HepG2 (cell line): ENCODE measurements around the gene TMEM134. TPM values are rescaled to one million over a fixed set of nuclear protein-coding genes. Genes with fewer than 3 reads are reported as not detected.
A peak's percentile ranks its signal among the peaks of the same experiment; 100 is the strongest.

Experiments used
- AHR ChIP-seq: IDR thresholded peaks from 2 replicates; pipeline ENCODE4 v1.6.1; 2018; ENCODE audit warnings: missing genetic modification reagents, missing compliant biosample characterization
- CBX5 ChIP-seq: sonication (generic); formaldehyde crosslinking; IDR thresholded peaks from 2 replicates; pipeline ENCODE4 v1.4.0; 2020; ENCODE audit warnings: missing genetic modification reagents, borderline replicate concordance
- CSRNP1 ChIP-seq: sonication (generic); formaldehyde crosslinking; IDR thresholded peaks from 2 replicates; pipeline ENCODE4 v1.8.1; 2023; ENCODE audit warnings: mild to moderate bottlenecking, missing genetic modification reagents
- DNMT1 ChIP-seq: sonication (generic); formaldehyde crosslinking; IDR thresholded peaks from 2 replicates; pipeline ENCODE4 v1.5.1; 2020; ENCODE audit warnings: mild to moderate bottlenecking, missing genetic modification reagents
- ELK4 ChIP-seq: sonication (generic); formaldehyde crosslinking; IDR thresholded peaks from 2 replicates; pipeline ENCODE4 v1.9.0; 2021; ENCODE audit warnings: missing genetic modification reagents, borderline replicate concordance
- EP300 ChIP-seq, 3 experiments: sonication (generic) in 1 of 3; formaldehyde crosslinking in 1 of 3; IDR thresholded peaks; 2 replicates each; pipeline versions ENCODE4 v1.5.1 to v1.6.1; 2011 to 2020; ENCODE audit warnings: low read depth in 2 of 3, low read length in 2 of 3, borderline replicate concordance in 1 of 3, improper control_type of control experiment in 1 of 3, mild to moderate bottlenecking in 1 of 3, missing genetic modification reagents in 1 of 3, moderate library complexity in 1 of 3
- HHEX ChIP-seq: IDR thresholded peaks from 2 replicates; pipeline ENCODE4 v1.6.1; 2016; ENCODE audit warnings: control low read depth
- HMG20B ChIP-seq: conservative IDR thresholded peaks from 2 replicates; pipeline ENCODE4 v1.6.1; 2016; ENCODE audit warnings: missing genetic modification reagents, missing compliant biosample characterization
- PAX8 ChIP-seq: sonication (generic); formaldehyde crosslinking; IDR thresholded peaks from 2 replicates; pipeline ENCODE4 v1.8.0; 2022; ENCODE audit warnings: mild to moderate bottlenecking, missing genetic modification reagents, borderline replicate concordance
- PCBP2 ChIP-seq: fragments of 200-400 bp; formaldehyde crosslinking; optimal IDR thresholded peaks from 2 replicates; pipeline ENCODE3; 2018; ENCODE audit warnings: low read length, low read depth; ENCODE audit not compliant: poor library complexity, severe bottlenecking
- POLR2AphosphoS2 ChIP-seq: IDR thresholded peaks from 2 replicates; pipeline ENCODE4 v1.6.1; 2011; ENCODE audit warnings: low read depth, low read length, improper control_type of control experiment
- PRDM15 ChIP-seq: sonication (generic); formaldehyde crosslinking; IDR thresholded peaks from 2 replicates; pipeline ENCODE4 v1.4.0; 2020; ENCODE audit warnings: missing genetic modification reagents
- SNRNP70 ChIP-seq: fragments of 200-400 bp; formaldehyde crosslinking; IDR thresholded peaks from 2 replicates; pipeline ENCODE4 v1.6.1; 2017; ENCODE audit warnings: mild to moderate bottlenecking, low read depth, low read length, moderate library complexity
- SPEN ChIP-seq: sonication (generic); formaldehyde crosslinking; IDR thresholded peaks from 2 replicates; pipeline ENCODE4 v1.5.1; 2020; ENCODE audit warnings: low read depth, mild to moderate bottlenecking, missing genetic modification reagents
- TRIM22 ChIP-seq: fragments of 450-650 bp; IDR thresholded peaks from 2 replicates; pipeline ENCODE4 v1.6.1; 2017
- U2AF1 ChIP-seq: fragments of 200-400 bp; formaldehyde crosslinking; optimal IDR thresholded peaks from 2 replicates; pipeline ENCODE3; 2017; ENCODE audit warnings: mild to moderate bottlenecking, low read depth, low read length
- ZFP82 ChIP-seq: sonication (generic); formaldehyde crosslinking; IDR thresholded peaks from 2 replicates; pipeline ENCODE4 v1.5.1; 2020; ENCODE audit warnings: mild to moderate bottlenecking, missing genetic modification reagents, borderline replicate concordance
- ZNF256 ChIP-seq: sonication (generic); formaldehyde crosslinking; conservative IDR thresholded peaks from 2 replicates; pipeline ENCODE4 v1.4.0; 2020; ENCODE audit warnings: missing genetic modification reagents
- ZNF33A ChIP-seq: sonication (generic); formaldehyde crosslinking; IDR thresholded peaks from 2 replicates; pipeline ENCODE4 v1.5.1; 2020; ENCODE audit warnings: missing genetic modification reagents, mild to moderate bottlenecking, moderate library complexity, borderline replicate concordance
- ZNF451 ChIP-seq: sonication (generic); formaldehyde crosslinking; IDR thresholded peaks from 2 replicates; pipeline ENCODE4 v1.5.0; 2020; ENCODE audit warnings: mild to moderate bottlenecking, missing genetic modification reagents
- ZNF788 ChIP-seq: sonication (generic); formaldehyde crosslinking; IDR thresholded peaks from 2 replicates; pipeline ENCODE4 v1.5.0; 2020; ENCODE audit warnings: mild to moderate bottlenecking, missing genetic modification reagents, borderline replicate concordance
- polyA plus RNA-seq, 8 experiments: library from polyadenylated mRNA; depleted of rRNA in 3 of 8; stranded (reverse) in 7 of 8; unstranded in 1 of 8; fragments of >200 nt; fragmentation: Illumina TruSeq in 4 of 8; extraction: Trizol in 4 of 8; gene quantifications; 2 replicates each; pipeline versions ENCODE4 v1.2.1 to v1.2.3, GENCODE V29; 2011 to 2016; ENCODE audit warnings: low read depth in 4 of 8, missing spikeins in 1 of 8, mixed read lengths in 1 of 8; ENCODE audit not compliant: insufficient read depth in 1 of 8
- total RNA-seq, 5 experiments: library from RNA; depleted of rRNA; stranded (reverse); fragments of >200 nt; fragmentation: Illumina TruSeq; extraction: Trizol; gene quantifications; 2 replicates each; pipeline ENCODE4 v1.2.3, GENCODE V29; 2016; ENCODE audit warnings: low read depth in 1 of 5

The TMEM134 gene
- total and polyA plus RNA-seq, 2 of the 13 experiments (the other 11 are each of a cell fraction or from before 2014, with no cell fraction given), result 6.9 to 26.9 TPM

- TF ChIP-seq PAX8 (CRISPR knock-in tag) (no peak), TRIM22 (no peak), EP300 (IDR thresholded peaks at IDR 0.05; ENCODE audit: low read depth in 2 of 2, low read length in 2 of 2) (no peak), EP300 (CRISPR knock-in tag; IDR thresholded peaks at IDR 0.05; ENCODE audit: borderline replicate concordance) (no peak), ZNF788 (CRISPR knock-in tag) (peak; percentile 37; the same call in 1 of the 2 replicates), SPEN (CRISPR knock-in tag) (no peak; the same call in 1 of the 2 replicates), PRDM15 (0 out of 2 replicates have a peak, but pooled peaks have one; percentile 38), DNMT1 (CRISPR knock-in tag) (no peak), CSRNP1 (CRISPR knock-in tag) (no peak), ZFP82 (no peak), ELK4 (0 out of 2 replicates have a peak, but pooled peaks have one; percentile 34), HMG20B (CRISPR knock-in tag) (no peak; the same call in 1 of the 2 replicates), ZNF33A (CRISPR knock-in tag) (no peak), SNRNP70 (no peak), POLR2AphosphoS2 (no peak), CBX5 (CRISPR knock-in tag) (no peak), ZNF256 (CRISPR knock-in tag) (no peak; the same call in 1 of the 2 replicates), PCBP2 (no peak), AHR (CRISPR knock-in tag) (no peak), U2AF1 (no peak), ZNF451 (CRISPR knock-in tag) (no peak), HHEX (no peak)
Observed at GRCh38 chr11:67507864-67508485, 38.9 kb upstream of the TMEM134 start, which contains the start of gene CDK2AP2 (continued).
